DND-41 (cell line): ENCODE measurements around the gene UGCG.

Experiments used
- ATAC-seq: fragments of 200-7000 bp; cut with Tn5 transposase; 3 replicates; pipeline ENCODE4 v1.9.1; 2021; ENCODE audit warnings: low read depth; ENCODE audit not compliant: insufficient read depth
- DNase-seq: peaks from one replicate; pipeline ENCODE4 v3.0.0-alpha.2; 2020
- H2AFZ ChIP-seq: 2 replicates; pipeline ENCODE4 v1.6.0; 2012; ENCODE audit warnings: low read depth, low read length
- H3K27ac ChIP-seq: 2 replicates; pipeline ENCODE4 v1.5.1; 2012; ENCODE audit warnings: low read length, inconsistent platforms
- H3K27me3 ChIP-seq: fragments of 200-600 bp; sonication (generic); 2 replicates; pipeline ENCODE4 v1.6.0; 2012; ENCODE audit warnings: low read length, mild to moderate bottlenecking, inconsistent platforms; ENCODE audit not compliant: insufficient read depth, poor library complexity
- H3K36me3 ChIP-seq: 2 replicates; pipeline ENCODE4 v1.5.1; 2012; ENCODE audit warnings: low read length, inconsistent platforms; ENCODE audit not compliant: insufficient read depth
- H3K4me1 ChIP-seq: 2 replicates; pipeline ENCODE4 v1.5.1; 2012; ENCODE audit warnings: mild to moderate bottlenecking, low read length; ENCODE audit not compliant: insufficient read depth
- H3K4me2 ChIP-seq: 2 replicates; pipeline ENCODE4 v1.6.0; 2012; ENCODE audit warnings: mild to moderate bottlenecking, moderate library complexity, low read length, inconsistent platforms; ENCODE audit not compliant: insufficient read depth
- H3K4me3 ChIP-seq, 2 experiments: fragments of 200-600 bp in 1 of 2; shearing (Covaris generic) in 1 of 2; 2 replicates each; pipeline ENCODE4 v1.5.1; 2012 to 2016; ENCODE audit warnings: inconsistent platforms in 2 of 2, low read length in 2 of 2, mild to moderate bottlenecking in 2 of 2, low read depth in 1 of 2, moderate library complexity in 1 of 2
- H3K79me2 ChIP-seq: 2 replicates; pipeline ENCODE4 v1.6.0; 2012; ENCODE audit warnings: low read length, inconsistent platforms; ENCODE audit not compliant: insufficient read depth
- H3K9ac ChIP-seq: 2 replicates; pipeline ENCODE4 v1.6.0; 2012; ENCODE audit warnings: low read depth, mild to moderate bottlenecking, inconsistent platforms, low read length, moderate library complexity
- H3K9me3 ChIP-seq: 2 replicates; pipeline ENCODE4 v1.5.1; 2012; ENCODE audit warnings: low read length, moderate library complexity, mild to moderate bottlenecking, inconsistent platforms; ENCODE audit not compliant: insufficient read depth, severe bottlenecking
- H4K20me1 ChIP-seq: 2 replicates; pipeline ENCODE4 v1.6.0; 2012; ENCODE audit warnings: low read length; ENCODE audit not compliant: insufficient read depth
- EZH2 ChIP-seq: IDR thresholded peaks from 3 replicates; pipeline ENCODE4 v1.6.1; 2012; ENCODE audit warnings: borderline replicate concordance, low read depth, mild to moderate bottlenecking, moderate library complexity, low read length, inconsistent platforms; ENCODE audit not compliant: severe bottlenecking
- TF ChIP-seq, protein P1 (sequence below): IDR thresholded peaks from 2 replicates; pipeline ENCODE4 v1.5.1; 2012; ENCODE audit warnings: borderline replicate concordance, low read length, moderate library complexity, mild to moderate bottlenecking; ENCODE audit not compliant: poor library complexity, severe bottlenecking; ENCODE audit errors: extremely low read depth

UGCG gene

DNA sequence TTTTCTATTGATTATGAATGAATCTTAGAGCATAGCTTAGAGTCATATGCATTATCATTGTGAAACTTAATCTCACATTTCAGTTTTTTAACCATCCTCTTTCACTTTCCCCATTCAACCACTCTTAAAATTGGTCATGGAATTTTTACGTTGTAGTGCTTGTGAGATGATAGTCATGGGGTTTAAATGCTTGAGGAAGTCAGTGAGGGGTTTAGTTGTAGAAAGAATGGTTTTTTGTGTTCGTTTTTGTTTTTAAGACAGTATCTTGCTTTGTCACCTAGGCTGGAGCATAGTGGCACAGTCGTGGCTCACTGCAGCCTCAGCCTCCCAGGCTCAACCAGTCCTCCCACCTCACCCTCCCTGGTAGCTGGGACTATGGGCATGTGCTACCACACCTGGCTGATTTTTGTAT is 19.6 kb downstream of the UGCG start:
- H3K9ac ChIP-seq: no peak overlapping the region
- H3K79me2 ChIP-seq: peaks cover 43% of the 10 kb centered on the region
- H4K20me1 ChIP-seq: peaks cover 6% of the 10 kb centered on the region; the same call in 1 of the 2 replicates
- no peak for ATAC-seq
- DNase-seq: no peak
- H3K9me3 ChIP-seq: no peaks in the 10 kb centered on the region
- no peak overlapping the region for H2AFZ ChIP-seq
- H3K36me3 ChIP-seq: peaks cover 3% of the 10 kb centered on the region
- no peaks in the 10 kb centered on the region for H3K4me1 ChIP-seq
- no peak overlapping the region for H3K4me2 ChIP-seq
- no peak for TF ChIP-seq EZH2
- TF ChIP-seq, protein P1, sequence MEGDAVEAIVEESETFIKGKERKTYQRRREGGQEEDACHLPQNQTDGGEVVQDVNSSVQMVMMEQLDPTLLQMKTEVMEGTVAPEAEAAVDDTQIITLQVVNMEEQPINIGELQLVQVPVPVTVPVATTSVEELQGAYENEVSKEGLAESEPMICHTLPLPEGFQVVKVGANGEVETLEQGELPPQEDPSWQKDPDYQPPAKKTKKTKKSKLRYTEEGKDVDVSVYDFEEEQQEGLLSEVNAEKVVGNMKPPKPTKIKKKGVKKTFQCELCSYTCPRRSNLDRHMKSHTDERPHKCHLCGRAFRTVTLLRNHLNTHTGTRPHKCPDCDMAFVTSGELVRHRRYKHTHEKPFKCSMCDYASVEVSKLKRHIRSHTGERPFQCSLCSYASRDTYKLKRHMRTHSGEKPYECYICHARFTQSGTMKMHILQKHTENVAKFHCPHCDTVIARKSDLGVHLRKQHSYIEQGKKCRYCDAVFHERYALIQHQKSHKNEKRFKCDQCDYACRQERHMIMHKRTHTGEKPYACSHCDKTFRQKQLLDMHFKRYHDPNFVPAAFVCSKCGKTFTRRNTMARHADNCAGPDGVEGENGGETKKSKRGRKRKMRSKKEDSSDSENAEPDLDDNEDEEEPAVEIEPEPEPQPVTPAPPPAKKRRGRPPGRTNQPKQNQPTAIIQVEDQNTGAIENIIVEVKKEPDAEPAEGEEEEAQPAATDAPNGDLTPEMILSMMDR: no peak
- H3K27me3 ChIP-seq: no peaks in the 10 kb centered on the region
- H3K27ac ChIP-seq: no peak overlapping the region
- no peak overlapping the region for H3K4me3 ChIP-seq

DNA sequence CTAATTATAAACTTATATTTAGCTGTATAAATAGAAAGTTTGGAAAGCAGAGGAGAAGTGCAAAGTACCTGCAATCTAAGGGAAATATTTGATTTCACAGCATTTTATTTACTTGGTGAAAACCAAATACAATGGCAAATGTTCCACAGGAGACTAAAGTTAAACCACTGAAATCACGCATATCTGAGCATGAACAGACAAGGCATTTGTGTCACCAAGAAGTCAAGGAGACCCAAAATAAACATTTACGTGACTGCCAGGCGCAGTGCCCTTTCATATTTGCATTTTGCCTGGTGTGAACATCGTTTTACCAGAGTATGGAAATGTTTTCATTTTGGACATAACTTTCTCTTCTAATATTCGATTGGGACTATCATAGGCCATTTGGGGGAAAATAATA is 20.6 kb downstream of the UGCG start:
- no peak overlapping the region for H2AFZ ChIP-seq
- DNase-seq (no peak), ATAC-seq (no peak)
- H3K79me2 ChIP-seq: peaks cover 35% of the 10 kb centered on the region
- no peaks in the 10 kb centered on the region for H3K4me1 ChIP-seq
- TF ChIP-seq, protein P1: no peak
- TF ChIP-seq EZH2: no peak
- no peak overlapping the region for H3K27ac ChIP-seq
- peaks cover 6% of the 10 kb centered on the region; the same call in 1 of the 2 replicates for H4K20me1 ChIP-seq
- no peak overlapping the region for H3K9ac ChIP-seq
- peaks cover 3% of the 10 kb centered on the region for H3K36me3 ChIP-seq
- no peaks in the 10 kb centered on the region for H3K27me3 ChIP-seq
- H3K4me3 ChIP-seq: no peak overlapping the region
- H3K9me3 ChIP-seq: no peaks in the 10 kb centered on the region
- H3K4me2 ChIP-seq: no peak overlapping the region

DNA sequence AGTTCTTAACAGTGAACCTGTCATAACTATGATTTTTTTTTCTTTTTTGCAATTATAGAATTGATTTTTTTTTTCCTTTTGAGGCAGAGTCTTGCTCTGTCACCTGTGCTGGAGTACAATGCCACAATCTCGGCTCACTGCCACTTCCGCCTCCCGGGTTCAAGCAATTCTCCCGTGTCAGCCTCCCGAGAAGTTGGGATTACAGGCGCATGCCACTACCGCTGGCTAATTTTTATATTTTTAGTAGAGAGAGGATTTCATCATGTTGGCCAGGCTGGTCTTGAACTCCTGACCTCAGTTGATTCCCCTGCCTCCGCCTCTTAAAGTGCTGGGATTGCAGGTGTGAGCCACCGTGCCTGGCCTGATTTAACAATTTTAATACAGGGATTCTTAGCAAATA is 21.4 kb downstream of the UGCG start:
- Histone ChIP-seq H3K36me3 (peaks cover 3% of the 10 kb centered on the region), H3K9me3 (no peaks in the 10 kb centered on the region), H3K4me3 (no peak overlapping the region), H3K4me2 (no peak overlapping the region), H4K20me1 (peaks cover 3% of the 10 kb centered on the region; the same call in 1 of the 2 replicates), H3K4me1 (no peaks in the 10 kb centered on the region), H3K9ac (no peak overlapping the region), H3K27me3 (no peaks in the 10 kb centered on the region), H2AFZ (no peak overlapping the region), H3K79me2 (peaks cover 29% of the 10 kb centered on the region), H3K27ac (no peak overlapping the region)
- TF ChIP-seq EZH2: no peak
- TF ChIP-seq, protein P1: no peak
- DNase-seq (no peak), ATAC-seq (no peak)

DNA sequence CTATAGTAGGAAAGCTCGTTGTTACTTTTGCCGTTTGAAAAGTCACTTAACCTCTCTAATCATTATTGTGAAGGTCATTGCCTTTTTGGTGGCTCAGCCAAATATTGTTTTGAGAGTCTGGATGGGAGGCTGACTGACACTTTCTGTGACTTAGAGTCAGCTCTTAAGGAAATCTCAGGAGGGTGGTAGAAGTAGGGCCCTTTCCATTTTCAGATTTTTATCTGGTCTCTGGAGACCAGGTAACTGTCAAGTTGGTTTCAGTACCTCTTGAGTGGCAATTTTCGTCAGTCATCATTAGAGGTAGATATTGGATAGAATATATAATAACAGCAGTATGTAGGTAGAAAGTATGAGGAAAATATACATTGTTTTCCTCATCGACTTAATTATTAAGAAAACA is 23.3 kb downstream of the UGCG start:
- Histone ChIP-seq H3K9me3 (no peaks in the 10 kb centered on the region), H3K4me2 (no peak overlapping the region), H3K9ac (no peak overlapping the region), H3K36me3 (peaks cover 3% of the 10 kb centered on the region), H3K4me1 (no peaks in the 10 kb centered on the region), H3K27ac (no peak overlapping the region), H4K20me1 (no peaks in the 10 kb centered on the region), H3K27me3 (no peaks in the 10 kb centered on the region), H2AFZ (no peak overlapping the region), H3K4me3 (no peak overlapping the region), H3K79me2 (peaks cover 15% of the 10 kb centered on the region)
- DNase-seq (no peak), ATAC-seq (no peak)
- no peak for TF ChIP-seq EZH2
